IMR-90 (cell line): ENCODE results near the gene CALD1. TPM values are rescaled to one million over a fixed set of nuclear protein-coding genes. Genes with fewer than 3 reads are reported as not detected.

ENCODE experiments used
- ATAC-seq: fragments of 200-7000 bp; cut with Tn5 transposase; 2 replicates; pipeline ENCODE4 v1.9.1; 2020; ENCODE audit warnings: low read depth, mild to moderate bottlenecking, moderate library complexity
- BruUV-seq: library from RNA; stranded (reverse); fragments of 400-500 nt; replicated peaks from 2 replicates; lab custom pipeline; 2021; lab: Mats Ljungman, UMichigan
- CTCF ChIA-PET: fragments of 300-600 bp; formaldehyde crosslinking; extraction: SDS; loops from one replicate; lab custom pipeline; 2021; ENCODE audit warnings: antibody characterized with exemption; lab: Yijun Ruan, JAX
- POLR2A ChIA-PET: fragments of 300-600 bp; sonication (Branson Sonifier 250); formaldehyde crosslinking; loops from one replicate; lab custom pipeline; 2022; ENCODE audit warnings: antibody characterized with exemption; ENCODE audit not compliant: unreplicated experiment; lab: Charles Lee
- DNase-seq: peaks from one replicate; pipeline ENCODE4 v3.0.0; 2013
- H2AFZ ChIP-seq: replicated peaks from 2 replicates; pipeline ENCODE3; 2013; ENCODE audit warnings: low read length, mild to moderate bottlenecking; ENCODE audit not compliant: poor library complexity
- H2AK5ac ChIP-seq: 2 replicates; pipeline ENCODE4 v1.6.1; 2013; ENCODE audit warnings: low read depth, low read length, inconsistent platforms
- H2AK9ac ChIP-seq: replicated peaks from 2 replicates; pipeline ENCODE3; 2013; ENCODE audit warnings: mild to moderate bottlenecking, low read depth, low read length, moderate library complexity; ENCODE audit not compliant: poor library complexity
- H2BK120ac ChIP-seq: 2 replicates; pipeline ENCODE4 v1.6.1; 2013; ENCODE audit warnings: low read depth, low read length, inconsistent platforms
- H2BK15ac ChIP-seq: 3 replicates; pipeline ENCODE4 v1.6.1; 2013; ENCODE audit warnings: low read depth, low read length, inconsistent platforms
- H2BK20ac ChIP-seq: 2 replicates; pipeline ENCODE4 v1.6.1; 2013; ENCODE audit warnings: low read depth, mild to moderate bottlenecking, inconsistent platforms, low read length, moderate library complexity
- H2BK5ac ChIP-seq: 2 replicates; pipeline ENCODE4 v1.6.1; 2013; ENCODE audit warnings: mild to moderate bottlenecking, low read depth, low read length, inconsistent platforms; ENCODE audit not compliant: poor library complexity, severe bottlenecking
- H3K14ac ChIP-seq: replicated peaks from 2 replicates; pipeline ENCODE4 v1.6.1; 2013; ENCODE audit warnings: low read depth, low read length, inconsistent platforms
- H3K18ac ChIP-seq: 2 replicates; pipeline ENCODE4 v1.6.1; 2013; ENCODE audit warnings: low read depth, low read length, control low read depth
- H3K23ac ChIP-seq: 2 replicates; pipeline ENCODE4 v1.6.1; 2013; ENCODE audit warnings: low read depth, low read length, inconsistent platforms
- H3K27ac ChIP-seq: 2 replicates; pipeline ENCODE4 v1.5.1; 2013; ENCODE audit warnings: mild to moderate bottlenecking, control low read depth, low read length; ENCODE audit not compliant: insufficient read depth
- H3K27me3 ChIP-seq: 2 replicates; pipeline ENCODE4 v1.6.1; 2013; ENCODE audit warnings: low read length; ENCODE audit not compliant: control insufficient read depth, insufficient read depth
- H3K36me3 ChIP-seq: 2 replicates; pipeline ENCODE4 v1.6.1; 2013; ENCODE audit warnings: low read length, mixed read lengths; ENCODE audit not compliant: control insufficient read depth, insufficient read depth
- H3K4ac ChIP-seq: 2 replicates; pipeline ENCODE4 v1.6.1; 2013; ENCODE audit warnings: low read depth, low read length, inconsistent platforms
- H3K4me1 ChIP-seq: 2 replicates; pipeline ENCODE4 v1.6.1; 2013; ENCODE audit warnings: low read length, mixed read lengths; ENCODE audit not compliant: control insufficient read depth, insufficient read depth
- H3K4me2 ChIP-seq: 2 replicates; pipeline ENCODE4 v1.6.1; 2013; ENCODE audit warnings: low read depth, mild to moderate bottlenecking, control low read depth, low read length, moderate library complexity
- H3K4me3 ChIP-seq: 2 replicates; pipeline ENCODE4 v1.5.1; 2013; ENCODE audit warnings: low read depth, mild to moderate bottlenecking, control low read depth, low read length, moderate library complexity; ENCODE audit not compliant: insufficient read depth
- H3K56ac ChIP-seq: 2 replicates; pipeline ENCODE4 v1.6.1; 2013; ENCODE audit warnings: low read length, inconsistent platforms; ENCODE audit not compliant: insufficient read depth; ENCODE audit errors: extremely low read depth
- H3K79me1 ChIP-seq, 2 experiments: 2 replicates each; pipeline ENCODE4 v1.6.1; 2013; ENCODE audit warnings: low read length in 2 of 2, inconsistent platforms in 1 of 2, low read depth in 1 of 2
- H3K9ac ChIP-seq: 2 replicates; pipeline ENCODE4 v1.6.1; 2013; ENCODE audit warnings: low read depth, low read length, control low read depth
- H3K9me1 ChIP-seq: 2 replicates; pipeline ENCODE4 v1.6.1; 2013; ENCODE audit warnings: low read length, inconsistent platforms; ENCODE audit not compliant: insufficient read depth
- H3K9me3 ChIP-seq: 2 replicates; pipeline ENCODE4 v1.6.1; 2013; ENCODE audit warnings: low read length; ENCODE audit not compliant: control insufficient read depth, insufficient read depth
- H4K20me1 ChIP-seq: 2 replicates; pipeline ENCODE4 v1.6.1; 2013; ENCODE audit warnings: low read length, inconsistent platforms; ENCODE audit not compliant: insufficient read depth
- H4K5ac ChIP-seq: 2 replicates; pipeline ENCODE4 v1.6.1; 2013; ENCODE audit warnings: mild to moderate bottlenecking, low read depth, low read length, control low read depth
- H4K8ac ChIP-seq, 2 experiments: 2 replicates each; pipeline ENCODE4 v1.6.1; 2013; ENCODE audit warnings: low read depth in 2 of 2, low read length in 2 of 2, control low read depth in 1 of 2, inconsistent platforms in 1 of 2
- H4K91ac ChIP-seq: 2 replicates; pipeline ENCODE4 v1.6.1; 2013; ENCODE audit warnings: low read depth, low read length, inconsistent platforms; ENCODE audit not compliant: insufficient read depth
- BHLHE40 ChIP-seq: fragments of 150-350 bp; IDR thresholded peaks from 2 replicates; pipeline ENCODE4 v1.6.1; 2016; ENCODE audit warnings: mild to moderate bottlenecking, low read depth, low read length
- ELK1 ChIP-seq: fragments of 150-350 bp; IDR thresholded peaks from 2 replicates; pipeline ENCODE4 v1.6.1; 2016; ENCODE audit warnings: low read depth, mild to moderate bottlenecking, low read length, moderate library complexity, borderline replicate concordance
- FOS ChIP-seq: fragments of 150-350 bp; IDR thresholded peaks from 2 replicates; pipeline ENCODE4 v1.6.1; 2016; ENCODE audit warnings: low read depth, low read length
- MAZ ChIP-seq: IDR thresholded peaks from 2 replicates; pipeline ENCODE4 v1.6.1; 2012; ENCODE audit warnings: low read depth, mild to moderate bottlenecking, low read length, improper control_type of control experiment, moderate library complexity, borderline replicate concordance
- MXI1 ChIP-seq: IDR thresholded peaks from 2 replicates; pipeline ENCODE4 v1.6.1; 2012; ENCODE audit warnings: low read depth, mild to moderate bottlenecking, low read length, moderate library complexity, borderline replicate concordance
- NFE2L2 ChIP-seq: fragments of 150-350 bp; IDR thresholded peaks from 2 replicates; pipeline ENCODE4 v1.6.1; 2016; ENCODE audit warnings: low read depth, mild to moderate bottlenecking, low read length
- RFX5 ChIP-seq: IDR thresholded peaks from 2 replicates; pipeline ENCODE4 v1.8.0; 2012; ENCODE audit warnings: low read depth, mild to moderate bottlenecking, low read length, moderate library complexity
- WGBS, 2 experiments: methylation state at CpG; one replicate each; pipeline versions ENCODE4 v1.1.5 to v1.1.7; 2013; ENCODE audit warnings: missing lambda C conversion rate in 2 of 2; ENCODE audit not compliant: insufficient read length in 1 of 2; ENCODE audit errors: extremely low coverage in 2 of 2; 5-methylcytosine and 5-hydroxymethylcytosine counted together
- dilution Hi-C: fragments of 300-500 bp; cut with HindIII; formaldehyde crosslinking; loops from one replicate; pipeline ENCODE4 v1.14.3; 2018; ENCODE audit warnings: low sequenced_read_pairs; ENCODE audit not compliant: unreplicated experiment
- in situ Hi-C: fragments of 300-500 bp; cut with MboI; formaldehyde crosslinking; loops from 3 replicates; pipeline ENCODE4 v1.14.3; 2019; ENCODE audit warnings: low sequenced_read_pairs, inconsistent platforms, mixed read lengths
- intact Hi-C: fragments of 100-400 bp; cut with micrococcal nuclease; formaldehyde crosslinking; loops from 2 replicates; pipeline ENCODE4 v1.10.0; 2022
- polyA plus RNA-seq, 3 experiments: library from polyadenylated mRNA; depleted of rRNA; stranded (reverse); fragments of >200 nt; gene quantifications; 2 replicates each; pipeline ENCODE4 v1.2.3, GENCODE V29; 2012; ENCODE audit warnings: low replicate concordance in 1 of 3
- total RNA-seq: library from RNA; depleted of rRNA; stranded (reverse); fragments of >200 nt; gene quantifications from 2 replicates; pipeline ENCODE4 v1.2.3, GENCODE V29; 2012

The CALD1 gene
- total and polyA plus RNA-seq, 2 of the 4 experiments (the other 2 are of a cell fraction) = 375 to 487 TPM

- no peak for TF ChIP-seq NFE2L2
Observed at GRCh38 chr7:134737566-134738345, 41.7 kb upstream of the CALD1 start (continued).

- CTCF ChIA-PET = interaction anchor here (1.2 kb wide), 1 partner anchor 15 kb away, joined by 3 read pairs; no protein-coding TSS in a partner anchor
- Histone ChIP-seq H3K4me1 (peaks cover 17% of the 10 kb centered on the region), H2AK5ac (peak overlapping the region; percentile 85), H2AK9ac (no peak overlapping the region), H3K79me1 (peaks cover 0 to 13% of the 10 kb centered on the region in 2 experiments; a peak in 3 of 4 replicates), H4K91ac (0 out of 2 replicates have a peak overlapping the region, but pooled peaks have one; percentile 55), H2BK15ac (peak overlapping the region; percentile 23; the same call in 2 of the 3 replicates), H3K4me2 (no peak overlapping the region), H3K14ac (no peak overlapping the region), H4K8ac (no peak overlapping the region; a peak in 2 of 4 replicates), H3K18ac (peak overlapping the region; percentile 33; the same call in 1 of the 2 replicates), H3K4ac (peak overlapping the region; percentile 61), H3K9me3 (no peaks in the 10 kb centered on the region), H2BK5ac (no peak overlapping the region), H4K20me1 (no peaks in the 10 kb centered on the region), H3K56ac (no peak overlapping the region), H4K5ac (peak overlapping the region; percentile 26; the same call in 1 of the 2 replicates), H2AFZ (no peak overlapping the region), H3K9ac (no peak overlapping the region), H3K36me3 (no peaks in the 10 kb centered on the region), H3K27me3 (no peaks in the 10 kb centered on the region), H3K27ac (no peak overlapping the region), H2BK120ac (peak overlapping the region; percentile 94), H2BK20ac (peak overlapping the region; percentile 23), H3K23ac (no peak overlapping the region), H3K9me1 (peaks cover 8% of the 10 kb centered on the region; the same call in 1 of the 2 replicates), H3K4me3 (no peak overlapping the region)
- POLR2A ChIA-PET = no interaction called here
- TF ChIP-seq FOS (no peak), RFX5 (no peak), MXI1 (no peak), BHLHE40 (no peak), ELK1 (no peak), MAZ (no peak)
- dilution Hi-C loops = no loop called here
- WGBS, 2 experiments = no CpG with 5 or more reads among the region's 3 CpGs
- in situ Hi-C loops = no loop called here
- ATAC-seq (no peak), DNase-seq (no peak)
- no TSS peak for BruUV-seq
- intact Hi-C loops = no loop called here
Observed at GRCh38 chr7:134739362-134739761, 40.1 kb upstream of the CALD1 start.
